Amniotic stem cell (primary cell): ENCODE results near the gene CAMTA1.

ENCODE experiments used
- DNase-seq: peaks from one replicate; lab custom pipeline; 2025; lab: John Stamatoyannopoulos, UW

The CAMTA1 gene

GRCh38 chr1:7455796-7456721 lies 670.8 kb downstream of the CAMTA1 start:
- DNase-seq = no peak

GRCh38 chr1:7456722-7457082 lies 671.4 kb downstream of the CAMTA1 start:
- DNase-seq = no peak

- no peak for DNase-seq
Measured at GRCh38 chr1:7457811-7458210, 672.6 kb downstream of the CAMTA1 start.

GRCh38 chr1:7458946-7459345 lies 673.7 kb downstream of the CAMTA1 start:
- no peak for DNase-seq

GRCh38 chr1:7459914-7460313 lies 674.7 kb downstream of the CAMTA1 start:
- no peak for DNase-seq

GRCh38 chr1:7460807-7461206 lies 675.6 kb downstream of the CAMTA1 start:
- no peak for DNase-seq

- no peak for DNase-seq
Measured at GRCh38 chr1:7462617-7463016, 677.4 kb downstream of the CAMTA1 start.

- DNase-seq = no peak
Measured at GRCh38 chr1:7463526-7463925, 678.3 kb downstream of the CAMTA1 start.

- no peak for DNase-seq
Measured at GRCh38 chr1:7464736-7465135, 679.5 kb downstream of the CAMTA1 start.

- DNase-seq = no peak
Measured at GRCh38 chr1:7467476-7468175, 682.4 kb downstream of the CAMTA1 start.

- no peak for DNase-seq
Measured at GRCh38 chr1:7468248-7468647, 683.0 kb downstream of the CAMTA1 start.

GRCh38 chr1:7469255-7469938 lies 684.1 kb downstream of the CAMTA1 start:
- peak; percentile 41 for DNase-seq

- DNase-seq = peak; percentile 98
Measured at GRCh38 chr1:7470904-7471638, 685.8 kb downstream of the CAMTA1 start.

GRCh38 chr1:7471836-7472235 lies 686.6 kb downstream of the CAMTA1 start:
- DNase-seq = peak; percentile 40

- no peak for DNase-seq
Measured at GRCh38 chr1:7473223-7474142, 688.2 kb downstream of the CAMTA1 start.

GRCh38 chr1:7474143-7474490 lies 688.9 kb downstream of the CAMTA1 start:
- DNase-seq = no peak

- no peak for DNase-seq
Measured at GRCh38 chr1:7474786-7475502, 689.7 kb downstream of the CAMTA1 start.

GRCh38 chr1:7475691-7476090 lies 690.4 kb downstream of the CAMTA1 start:
- no peak for DNase-seq

GRCh38 chr1:7476402-7476801 lies 691.1 kb downstream of the CAMTA1 start:
- no peak for DNase-seq

GRCh38 chr1:7476861-7477547 lies 691.8 kb downstream of the CAMTA1 start:
- DNase-seq = no peak
